Osteocyte (in vitro differentiated cells): ENCODE results near the gene RUVBL1. TPM values are rescaled to one million over a fixed set of nuclear protein-coding genes. Genes with fewer than 3 reads are reported as not detected.

ENCODE experiments used
- DNase-seq: peaks from one replicate; pipeline ENCODE4 v3.0.0; 2021; ENCODE audit warnings: mixed read lengths; ENCODE audit not compliant: unreplicated experiment; ENCODE audit errors: extremely low spot score
- H3K27ac Mint-ChIP-seq: one replicate; pipeline ENCODE4 v1.8.0; 2021; ENCODE audit warnings: mild to moderate bottlenecking, mixed read lengths; ENCODE audit not compliant: unreplicated experiment
- H3K27me3 Mint-ChIP-seq: one replicate; pipeline ENCODE4 v1.8.0; 2021; ENCODE audit warnings: mixed read lengths; ENCODE audit not compliant: unreplicated experiment
- H3K36me3 Mint-ChIP-seq: one replicate; pipeline ENCODE4 v1.8.0; 2021; ENCODE audit warnings: mixed read lengths; ENCODE audit not compliant: unreplicated experiment
- H3K4me1 Mint-ChIP-seq: one replicate; pipeline ENCODE4 v1.8.0; 2021; ENCODE audit warnings: mixed read lengths; ENCODE audit not compliant: unreplicated experiment
- H3K4me3 Mint-ChIP-seq: one replicate; pipeline ENCODE4 v1.8.0; 2021; ENCODE audit warnings: mild to moderate bottlenecking, moderate library complexity, mixed read lengths; ENCODE audit not compliant: unreplicated experiment
- H3K9me3 Mint-ChIP-seq: one replicate; pipeline ENCODE4 v1.8.0; 2021; ENCODE audit warnings: mixed read lengths; ENCODE audit not compliant: unreplicated experiment
- CTCF ChIP-seq: fragments of 200-600 bp; sonication (generic); IDR thresholded peaks from 2 replicates; pipeline ENCODE4 v1.5.0; 2021; ENCODE audit warnings: antibody characterized with exemption, mild to moderate bottlenecking, moderate library complexity
- long read RNA-seq: library from polyadenylated mRNA; unstranded; transcript quantifications from one replicate; pipeline ENCODE4 v2.0.0, GENCODE V29; 2021
- total RNA-seq: library from RNA; stranded (reverse); gene quantifications from 2 replicates; pipeline ENCODE4 v1.2.1, GENCODE V29; 2021

The RUVBL1 gene
- total RNA-seq: 34.1 and 34.3 TPM in 2 replicates
- long read RNA-seq, full-length matches to known transcripts: 267 of 355 reads
- long read RNA-seq, partial matches to known transcripts: 8 of 355 reads
- long read RNA-seq, other reads (novel, unspliced or antisense): 80 of 355 reads

GRCh38 chr3:128123538-128124368 lies at the start of gene RUVBL1:
TSS of gene RUVBL1 (minus strand) at chr3:128123812. CDS start at chr3:128123724, 88 bp downstream.
- Mint-ChIP-seq H3K27me3 (peaks cover 3% of the 10 kb centered on the region), H3K4me1 (peaks cover 19% of the 10 kb centered on the region), H3K27ac (peak within 1 kb of the TSS; percentile 97), H3K36me3 (no peaks in the 10 kb centered on the region), H3K4me3 (peak within 1 kb of the TSS; percentile 96), H3K9me3 (peaks cover 6% of the 10 kb centered on the region)
- DNase-seq: peak; percentile 98
- no peak for TF ChIP-seq CTCF

- Mint-ChIP-seq H3K27me3 (no peaks in the 10 kb centered on the region), H3K36me3 (no peaks in the 10 kb centered on the region), H3K4me1 (peaks cover 7% of the 10 kb centered on the region), H3K9me3 (no peaks in the 10 kb centered on the region), H3K27ac (no peak overlapping the region), H3K4me3 (no peak overlapping the region)
- no peak for DNase-seq
- no peak for TF ChIP-seq CTCF
These were observed 49.6 kb upstream of the RUVBL1 start for GRCh38 chr3:128173200-128173599.

- no peak overlapping the region for H3K27ac Mint-ChIP-seq
- TF ChIP-seq CTCF: peak; percentile 93
- H3K27me3 Mint-ChIP-seq: no peaks in the 10 kb centered on the region
- DNase-seq: no peak
- H3K4me3 Mint-ChIP-seq: no peak overlapping the region
- H3K9me3 Mint-ChIP-seq: no peaks in the 10 kb centered on the region
- no peaks in the 10 kb centered on the region for H3K36me3 Mint-ChIP-seq
- peaks cover 10% of the 10 kb centered on the region for H3K4me1 Mint-ChIP-seq
These were observed 47.4 kb upstream of the RUVBL1 start for GRCh38 chr3:128170866-128171516.

- TF ChIP-seq CTCF: no peak
- Mint-ChIP-seq H3K4me3 (no peak overlapping the region), H3K27ac (no peak overlapping the region), H3K9me3 (no peaks in the 10 kb centered on the region), H3K27me3 (no peaks in the 10 kb centered on the region), H3K36me3 (peaks cover 4% of the 10 kb centered on the region), H3K4me1 (peaks cover 10% of the 10 kb centered on the region)
- no peak for DNase-seq
These were observed 45.2 kb upstream of the RUVBL1 start for GRCh38 chr3:128168836-128169235.
